KBM-7 (cell line): ENCODE measurements around the gene CAB39.

Experiments
- DNase-seq: peaks from one replicate; pipeline ENCODE4 v3.0.0-alpha.2; 2015
- in situ Hi-C: fragments of 300-500 bp; cut with MboI; formaldehyde crosslinking; loops from 2 replicates; pipeline ENCODE4 v1.14.3; 2020; ENCODE audit warnings: low sequenced_read_pairs, low pct_unique_long_range_greater_than_20kb, mixed read lengths

The CAB39 gene

DNA sequence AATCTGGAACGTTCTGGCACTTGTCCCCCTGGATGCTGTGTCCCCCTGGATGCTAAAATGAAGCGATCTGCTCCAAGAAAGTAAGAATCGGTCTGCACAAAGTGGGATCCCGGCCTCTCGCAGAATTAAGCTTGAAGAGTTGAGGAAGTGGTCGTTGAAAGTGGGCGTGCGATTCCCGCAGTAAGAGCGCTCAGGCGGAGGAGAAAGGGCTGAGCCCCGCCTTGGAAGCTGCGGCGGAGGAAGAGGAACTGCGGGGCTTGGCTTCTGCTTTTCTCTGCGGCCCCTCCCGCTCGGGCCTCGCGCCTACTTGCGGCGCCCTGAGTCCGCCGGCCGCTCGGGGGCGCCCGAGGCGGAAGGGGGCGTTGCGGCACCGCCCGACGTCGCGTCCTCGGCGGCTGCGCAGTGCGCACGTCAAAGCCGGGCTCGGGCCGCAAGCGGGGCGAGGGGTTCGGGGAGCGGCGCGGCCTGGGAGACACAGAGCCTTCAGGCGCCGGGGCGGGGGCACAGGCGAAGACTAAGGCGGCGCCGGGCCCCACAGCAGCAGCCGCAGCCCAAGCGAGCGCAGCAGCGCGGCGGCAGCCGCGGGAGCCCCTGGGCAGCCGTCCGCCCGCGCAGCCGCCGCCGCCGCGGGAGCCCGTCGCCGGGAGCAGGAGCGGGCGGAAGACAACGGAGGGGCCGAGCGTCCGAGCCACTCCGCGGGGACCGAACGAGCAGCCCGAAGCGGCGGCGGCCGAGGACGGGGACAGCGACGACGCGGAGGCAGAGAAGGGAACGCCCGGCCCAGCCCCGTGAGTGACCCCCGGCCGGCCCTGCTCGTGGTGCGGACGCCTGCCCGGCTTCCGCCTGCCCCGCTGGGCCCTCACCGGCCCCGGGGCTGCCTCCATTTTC is at the start of gene CAB39:
CAB39 (plus strand) TSS at position 400 of the 888 bp plus-strand sequence. CDS start 47,160 bp downstream, outside the sequence.
- peak; percentile 99 for DNase-seq
- in situ Hi-C loops, result no loop called here

DNA sequence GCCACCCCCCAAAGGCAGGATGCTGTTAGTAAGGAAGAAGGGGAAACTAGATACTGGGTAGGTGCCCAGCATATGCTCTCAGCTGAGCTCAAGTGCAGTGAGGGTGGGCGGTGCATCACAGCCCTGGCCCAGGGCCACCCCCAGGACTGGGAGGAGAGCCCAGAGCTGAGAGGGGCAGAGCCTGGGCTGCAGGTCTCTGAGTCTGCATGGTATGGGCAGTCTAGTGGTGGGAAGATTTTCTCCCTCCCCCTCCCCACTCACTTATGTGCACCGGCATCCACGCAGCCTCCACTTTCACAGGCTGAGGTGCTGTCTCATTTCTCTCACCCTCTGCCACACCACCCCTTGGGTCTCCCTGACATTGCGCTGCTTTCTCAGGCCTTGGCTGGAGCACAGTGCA is 48.5 kb upstream of the CAB39 start:
- DNase-seq, result no peak
- in situ Hi-C loops, result no loop called here

DNA sequence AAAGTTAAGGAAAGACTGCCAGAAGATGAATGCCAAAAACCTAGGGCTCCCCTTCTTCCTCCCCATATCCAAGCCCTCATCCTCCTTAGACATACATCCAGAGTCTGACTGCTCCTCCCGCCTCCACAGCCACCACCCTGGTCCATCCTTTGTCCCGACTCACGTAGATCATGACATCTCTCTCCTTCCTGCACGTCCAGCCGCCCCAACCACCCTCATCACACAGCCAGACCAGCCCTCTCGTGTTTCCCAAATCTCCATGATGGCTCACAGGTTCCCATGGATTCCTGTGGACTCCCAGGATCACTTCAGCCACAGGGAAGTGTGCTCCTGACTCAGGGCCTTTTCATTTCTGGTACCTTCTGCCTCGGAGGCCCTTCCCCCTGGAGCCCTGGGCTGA is 47.8 kb upstream of the CAB39 start:
- DNase-seq, result no peak
- in situ Hi-C loops, result no loop called here

DNA sequence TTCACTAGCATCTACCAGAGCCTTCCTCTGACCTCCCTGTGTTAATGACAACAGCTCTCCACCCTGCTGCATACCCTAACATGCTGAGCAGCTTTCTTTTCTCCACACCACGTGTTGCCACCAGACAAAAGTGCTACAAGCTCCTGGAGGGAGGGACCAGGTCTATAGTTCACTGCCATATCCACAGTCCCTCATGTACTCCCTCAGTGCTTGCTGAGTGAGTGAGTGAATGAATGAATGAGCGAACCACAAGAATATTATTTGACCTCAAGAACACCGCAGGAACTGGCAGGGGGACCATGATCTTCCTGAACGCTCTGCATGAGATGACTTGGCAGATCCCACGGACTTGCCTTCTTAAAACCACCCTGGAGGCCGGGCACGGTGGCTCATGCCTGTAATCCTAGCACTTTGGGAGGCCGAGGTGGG is 47.4 kb upstream of the CAB39 start:
- in situ Hi-C loops, result no loop called here
- DNase-seq, result peak; percentile 71

DNA sequence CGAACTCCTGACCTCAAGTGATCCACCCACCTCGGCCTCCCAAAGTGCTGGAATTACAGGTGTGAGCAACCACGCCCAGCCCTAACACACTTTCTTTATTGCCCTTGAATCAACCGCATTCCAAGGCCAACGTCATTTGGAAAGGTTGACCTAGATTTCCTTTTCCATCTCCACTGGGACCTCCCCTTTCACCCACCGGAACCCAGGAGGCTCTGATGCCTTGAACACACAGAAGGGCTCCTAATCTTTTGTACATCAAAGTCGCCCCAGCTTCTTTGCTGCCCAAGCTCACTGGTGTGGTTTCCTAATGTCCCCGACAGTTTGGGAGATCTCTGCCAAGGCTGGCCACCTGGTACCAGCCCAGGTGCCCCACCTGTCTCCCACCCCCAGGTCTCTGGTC is 46.2 kb upstream of the CAB39 start:
- in situ Hi-C loops, result no loop called here
- DNase-seq, result no peak

DNA sequence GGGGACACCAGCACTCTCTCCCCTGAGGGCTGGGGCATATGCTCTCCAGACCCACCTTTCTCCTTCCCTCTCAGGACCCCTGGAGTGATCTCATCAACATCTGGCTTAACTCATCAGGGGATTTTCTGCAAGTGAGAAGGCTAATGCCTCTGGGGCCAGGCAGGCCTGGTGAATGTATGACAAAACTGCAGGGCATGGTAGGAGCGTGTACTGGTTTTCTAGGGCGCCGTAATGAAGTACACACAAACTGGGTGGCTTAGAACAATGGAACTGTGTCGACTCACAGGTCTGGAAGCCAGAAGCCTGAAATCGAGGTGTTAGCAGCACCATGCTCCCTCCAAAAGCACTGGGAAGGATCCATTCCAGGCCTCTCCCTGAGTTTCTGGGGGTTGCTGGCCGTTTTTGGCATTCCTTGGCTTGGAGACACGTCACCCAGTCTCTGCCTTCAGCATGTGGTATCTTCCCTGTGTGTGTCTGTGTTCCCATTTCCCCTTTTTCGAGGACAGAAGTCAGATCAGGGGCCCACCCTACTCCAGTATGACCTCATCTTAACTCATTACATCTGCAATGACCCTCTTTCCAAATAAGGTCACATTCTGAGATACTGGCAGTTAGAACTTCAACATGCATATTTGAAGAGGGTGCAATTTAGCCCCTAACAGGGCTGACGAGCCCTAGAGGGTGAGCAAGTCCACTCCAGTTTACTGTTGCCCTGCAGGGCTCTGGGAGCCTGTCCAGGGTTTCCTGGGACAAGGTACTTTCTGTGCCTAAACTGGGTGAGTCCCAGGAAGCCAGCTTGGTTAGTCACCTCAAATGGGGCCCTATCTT is 45.5 kb upstream of the CAB39 start:
- in situ Hi-C loops, result no loop called here
- DNase-seq, result peak; percentile 88

DNA sequence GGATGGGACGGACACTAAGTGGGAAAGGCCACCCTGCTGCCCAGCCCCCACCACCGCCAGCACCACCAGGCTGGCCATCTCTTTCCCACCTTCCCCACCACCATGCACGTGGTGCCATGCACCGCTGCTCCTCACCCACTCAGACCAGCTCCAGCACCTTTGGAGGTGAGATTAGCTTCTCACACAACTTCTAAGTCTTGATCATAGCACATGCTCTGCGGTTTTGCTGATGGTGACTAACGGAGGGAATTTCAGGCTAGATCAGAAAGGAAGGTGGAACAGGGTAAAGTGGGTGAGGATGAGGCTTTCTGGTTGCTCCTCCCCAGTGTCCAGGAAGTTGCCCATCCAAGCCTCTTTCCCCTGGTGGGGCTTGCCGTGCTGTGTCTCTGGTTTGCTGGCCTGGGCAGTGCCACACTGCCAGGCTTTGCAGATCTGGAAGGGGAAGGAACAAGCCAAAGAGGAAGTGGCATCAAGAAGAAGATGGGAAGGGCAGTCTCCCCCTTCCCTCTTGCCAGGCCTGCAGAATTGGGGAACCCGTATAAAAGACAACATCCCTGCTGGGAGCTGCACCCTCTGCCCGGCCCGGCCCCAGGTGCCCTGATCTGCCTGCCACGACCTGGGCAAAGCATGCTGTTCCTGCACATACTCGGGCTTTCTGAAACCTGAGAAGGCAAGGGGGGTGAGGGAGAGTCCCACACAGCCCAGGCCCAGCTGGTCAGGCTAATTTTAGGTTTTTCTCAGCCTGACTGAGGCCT is 44.3 kb upstream of the CAB39 start:
- in situ Hi-C loops, result no loop called here
- DNase-seq, result peak; percentile 64

DNA sequence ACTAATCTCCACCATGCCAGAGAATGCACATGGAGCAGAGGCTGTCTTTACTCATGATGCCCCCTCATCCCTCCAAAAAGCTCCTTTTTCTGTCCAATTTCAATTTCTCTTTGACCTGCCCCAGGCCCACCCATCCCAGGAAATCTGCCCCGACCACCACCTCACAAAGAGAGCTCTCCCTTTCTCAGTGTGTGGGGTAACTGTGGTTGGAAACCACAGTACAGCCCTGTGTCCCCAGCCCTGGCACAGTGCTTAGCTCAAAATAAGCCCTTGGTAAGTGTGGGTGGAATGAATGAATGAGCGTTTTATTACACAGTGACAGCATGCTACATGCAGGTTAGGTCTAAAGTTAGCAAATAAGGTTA is 43.7 kb upstream of the CAB39 start:
- no peak for DNase-seq
- in situ Hi-C loops, result no loop called here

DNA sequence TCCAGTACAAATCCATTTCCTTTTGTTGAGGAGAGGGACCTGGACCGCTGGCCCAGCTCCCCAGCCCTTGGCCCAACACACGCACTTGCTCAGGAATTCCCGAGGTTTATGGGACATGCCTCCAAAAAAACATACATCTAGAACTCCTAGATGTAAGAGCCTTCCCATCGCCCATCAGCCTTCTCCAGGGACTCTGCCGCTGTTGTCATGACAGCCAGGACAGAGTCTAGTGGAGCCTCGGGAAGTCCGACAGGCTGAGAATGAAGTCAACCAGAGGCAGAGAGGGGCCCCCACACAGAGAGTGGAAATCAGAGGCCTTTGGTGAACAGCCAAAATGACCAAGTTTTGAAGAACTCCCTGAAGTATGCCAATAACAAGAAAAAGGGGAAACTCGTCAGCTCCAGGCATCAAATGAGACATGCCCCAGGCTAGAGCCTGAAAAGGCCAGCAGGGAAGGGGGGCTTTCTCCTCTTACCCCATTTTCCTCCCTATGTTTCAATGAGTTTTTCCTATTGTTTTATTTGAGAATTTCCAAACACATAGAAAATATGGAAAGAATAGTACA is 43.2 kb upstream of the CAB39 start:
- in situ Hi-C loops, result no loop called here
- peak; percentile 53 for DNase-seq

DNA sequence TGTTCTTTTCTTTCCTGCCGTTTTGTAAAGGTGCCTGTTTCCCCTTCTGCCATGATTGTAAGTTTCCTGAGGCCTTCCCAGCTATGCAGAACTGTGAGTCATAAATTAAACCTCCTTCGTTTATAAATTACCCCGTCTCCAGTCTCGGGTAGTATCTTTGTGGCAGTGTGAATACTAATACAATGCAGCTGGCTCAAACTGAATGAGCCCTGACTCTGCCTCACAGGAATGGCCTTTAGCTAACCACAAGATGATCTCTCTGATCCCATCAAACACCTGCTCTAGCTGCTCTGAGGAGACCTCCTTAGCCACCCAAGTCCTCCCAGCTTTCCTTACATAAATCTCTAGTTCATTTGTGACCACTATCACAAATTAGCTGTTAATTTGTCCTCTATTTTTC is 41.5 kb upstream of the CAB39 start:
- DNase-seq, result no peak
- in situ Hi-C loops, result no loop called here

DNA sequence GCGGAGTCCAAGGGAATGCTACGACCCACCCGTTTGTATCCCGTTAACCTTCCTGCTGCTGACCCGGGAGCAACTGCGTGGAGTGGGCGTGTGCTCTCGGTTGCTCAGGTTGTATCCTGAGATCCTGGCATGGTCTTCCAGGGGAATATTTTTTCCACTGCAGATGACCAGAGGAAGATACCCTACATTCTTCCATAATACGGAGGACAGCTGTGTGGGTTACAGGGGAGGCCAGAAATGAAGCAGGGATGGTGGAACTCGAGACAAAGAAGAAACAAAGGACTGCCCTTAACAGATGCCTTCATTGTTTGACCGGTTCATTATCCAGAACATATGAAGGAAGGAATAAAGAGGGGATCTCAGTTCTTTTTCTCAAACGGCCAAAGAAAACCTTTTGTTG is 39.8 kb upstream of the CAB39 start:
- in situ Hi-C loops, result no loop called here
- DNase-seq, result no peak

DNA sequence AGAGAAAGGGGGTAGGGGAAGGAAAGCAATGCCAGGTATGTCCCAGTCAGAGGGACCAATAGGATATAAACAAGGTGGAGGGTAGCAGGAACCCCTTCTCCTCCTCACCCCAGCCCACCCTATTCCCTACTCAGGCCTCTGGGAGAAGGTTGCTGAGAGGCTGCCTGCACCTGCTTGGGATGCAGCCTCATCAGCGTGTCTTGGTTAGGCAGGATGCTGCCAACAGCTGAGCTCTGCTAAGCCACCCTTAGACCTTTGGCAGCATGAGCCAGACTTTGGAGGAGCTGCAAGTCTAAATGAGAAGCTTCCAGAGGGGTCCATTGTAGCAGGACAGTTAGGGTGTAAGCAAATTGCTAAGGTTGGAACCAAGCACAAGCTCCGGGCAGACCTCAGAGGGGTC is 38.2 kb upstream of the CAB39 start:
- in situ Hi-C loops, result no loop called here
- DNase-seq, result no peak

DNA sequence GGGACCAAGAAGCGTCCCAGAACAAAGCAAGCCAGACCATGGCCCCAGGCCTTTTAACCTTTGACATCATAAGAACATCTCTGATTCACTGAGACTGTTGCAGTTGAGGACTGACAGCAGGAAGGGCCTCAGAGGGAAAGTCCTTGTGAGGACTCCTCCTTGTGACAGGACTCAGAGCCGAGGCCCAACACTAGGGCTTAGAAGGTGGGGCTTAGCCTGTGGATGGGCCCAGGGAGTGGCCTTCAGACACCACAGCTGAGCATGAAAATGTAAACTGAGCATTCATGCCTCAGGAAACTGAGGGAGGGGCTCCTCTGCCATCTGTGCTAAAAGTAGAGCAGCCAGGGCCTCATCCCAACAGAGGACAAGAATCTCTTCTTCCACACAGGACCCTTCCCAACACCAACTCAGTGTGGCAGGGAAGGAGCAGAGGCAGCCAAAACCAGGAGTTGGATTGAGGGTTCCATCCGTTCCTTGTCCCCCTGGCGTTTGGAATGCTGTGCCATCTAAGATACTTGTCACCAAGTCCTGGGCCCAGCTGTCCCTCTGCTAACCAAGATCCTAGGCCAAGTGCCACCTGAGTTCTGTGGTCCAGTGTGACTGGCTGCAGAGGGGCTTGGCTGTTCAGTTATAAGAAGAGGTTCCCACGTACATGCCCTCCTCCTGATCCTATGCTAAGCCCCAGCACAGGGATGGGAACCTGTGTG is 37.5 kb upstream of the CAB39 start:
- DNase-seq, result no peak
- in situ Hi-C loops, result no loop called here

DNA sequence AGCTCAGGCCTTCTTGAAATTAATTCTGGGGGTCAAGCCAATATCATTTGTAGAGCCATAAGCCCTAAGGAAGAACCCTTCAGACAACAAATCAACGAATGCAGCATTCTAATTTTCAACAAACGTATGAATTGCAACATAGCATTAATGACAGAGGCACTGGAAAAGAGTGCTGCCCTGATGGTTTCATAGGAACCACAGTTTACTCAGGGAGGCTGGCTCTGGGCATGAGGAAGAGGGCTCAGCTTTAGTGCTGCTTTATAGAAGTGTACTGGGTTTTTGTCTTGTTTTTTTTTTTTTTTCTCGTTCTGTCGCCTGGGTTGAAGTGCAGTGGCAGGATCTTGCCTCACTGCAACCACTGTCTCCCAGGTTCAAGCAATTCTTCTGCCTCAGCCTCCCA is 36.1 kb upstream of the CAB39 start:
- in situ Hi-C loops, result no loop called here
- no peak for DNase-seq

DNA sequence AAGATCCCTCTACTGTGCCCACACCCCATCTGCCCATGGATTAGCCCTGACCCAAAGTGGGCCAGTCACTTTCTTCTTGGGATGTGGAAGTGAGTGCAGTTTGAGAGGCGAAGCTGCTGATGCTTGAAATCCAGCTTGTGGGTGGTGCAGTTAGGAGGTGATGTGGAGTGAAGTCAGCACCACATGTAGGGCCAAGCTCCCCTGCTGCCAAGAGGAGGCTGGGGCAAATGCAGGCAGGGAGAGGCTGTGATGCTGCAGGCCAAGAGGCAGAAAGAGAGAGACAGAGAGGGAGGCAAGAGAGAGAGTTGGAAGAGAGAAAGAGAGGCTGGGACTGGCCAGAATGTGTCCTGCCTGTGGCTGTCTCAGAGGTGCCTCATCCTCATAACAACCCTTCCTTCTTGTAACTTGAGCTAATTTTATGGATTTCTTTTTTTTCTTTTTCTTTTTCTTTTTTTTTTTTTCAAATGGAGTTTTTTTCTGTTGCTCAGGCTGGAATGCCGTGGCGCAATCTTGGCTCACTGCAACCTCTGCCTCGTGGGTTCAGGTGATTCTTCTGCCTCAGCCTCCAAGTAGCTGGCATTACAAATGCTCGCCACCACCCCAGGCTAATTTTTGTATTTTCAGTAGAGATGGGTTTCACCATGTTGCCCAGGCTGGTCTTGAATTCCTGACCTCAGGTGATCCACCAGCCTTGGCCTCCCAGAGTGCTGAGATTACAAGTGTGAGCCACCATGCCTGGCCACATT is 35.3 kb upstream of the CAB39 start:
- DNase-seq, result no peak

DNA sequence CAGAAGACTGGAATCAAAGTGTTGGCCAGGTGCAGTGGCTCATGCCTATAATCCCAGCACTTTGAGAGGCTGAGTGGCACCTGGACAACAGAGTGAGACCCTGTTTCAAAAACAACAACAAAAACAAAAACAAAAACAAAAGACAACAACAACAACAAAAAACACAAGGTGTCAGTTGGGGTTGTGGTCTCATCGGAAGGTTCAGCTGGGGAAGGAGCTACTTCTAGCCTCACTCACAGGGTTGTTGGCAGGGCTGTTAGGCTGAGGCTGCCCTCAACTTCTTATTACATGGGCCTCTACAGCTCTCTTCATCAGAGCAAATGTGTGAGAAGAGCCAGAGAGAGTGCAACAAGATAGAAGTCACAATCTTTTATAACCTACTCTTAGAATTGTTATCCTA is 34.6 kb upstream of the CAB39 start:
- in situ Hi-C loops, result no loop called here
- DNase-seq, result no peak

More for the DNA sequence above, 35.3 kb upstream of the CAB39 start:
- in situ Hi-C loops, result no loop called here

DNA sequence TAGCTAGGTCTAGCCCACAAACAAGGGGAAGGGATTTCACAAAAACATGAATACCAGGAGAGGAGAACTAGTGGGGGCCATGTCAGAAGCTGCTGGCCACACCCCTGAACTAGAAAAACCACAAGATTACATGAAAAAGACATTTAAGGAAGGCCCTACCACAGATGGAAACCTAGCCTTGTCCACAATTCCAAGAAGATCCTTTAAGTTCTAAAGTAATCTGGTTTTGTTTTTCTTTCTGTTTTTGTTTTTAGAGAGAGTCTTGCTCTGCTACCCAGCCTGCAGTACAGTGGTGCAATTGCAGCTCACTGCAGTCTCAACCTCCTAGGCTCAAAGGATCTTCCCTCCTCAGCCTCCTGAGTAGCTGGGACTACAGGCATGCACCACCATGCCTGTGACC is 34.2 kb upstream of the CAB39 start:
- peak; percentile 85 for DNase-seq
- in situ Hi-C loops, result no loop called here

DNA sequence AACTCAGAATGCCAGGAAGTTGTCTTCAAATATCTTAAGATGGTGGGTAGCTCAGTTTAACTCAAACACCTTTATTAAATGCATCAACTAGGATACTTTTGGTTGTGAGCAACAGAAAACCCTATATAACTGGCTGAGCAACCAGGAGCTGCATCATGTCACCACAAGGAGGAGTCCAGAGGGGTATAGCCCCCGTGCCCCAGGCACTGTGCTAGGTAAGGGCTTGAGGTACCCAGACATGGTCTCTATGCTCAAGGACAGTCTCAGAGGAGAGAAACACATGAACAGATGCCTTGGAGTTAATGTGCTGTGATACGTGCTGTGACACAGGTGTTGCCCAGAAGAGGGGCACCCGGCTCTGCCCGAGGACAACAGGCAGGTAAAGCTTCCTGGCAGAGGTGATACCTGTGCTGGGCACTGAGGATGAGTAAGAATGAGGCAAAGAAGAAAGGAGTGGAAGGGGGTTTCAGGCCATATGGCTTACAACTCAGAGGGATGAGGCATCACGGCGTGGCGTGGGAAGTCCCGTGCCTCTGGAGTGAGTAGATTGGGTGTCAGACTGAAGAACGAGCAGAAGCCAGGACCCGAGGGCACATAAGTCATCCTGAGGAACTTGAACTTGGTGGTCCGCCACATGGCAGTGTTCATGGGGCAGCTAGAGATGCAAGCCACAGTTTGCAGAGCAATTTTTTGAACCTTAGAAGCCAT is 32.0 kb upstream of the CAB39 start:
- in situ Hi-C loops, result no loop called here
- DNase-seq, result no peak
